VCaP (cell line): ENCODE measurements around the gene CTNNA2.

Experiments
- H3K27ac ChIP-seq: fragments of 450-650 bp; 2 replicates; pipeline ENCODE4 v1.5.1; 2017
- CTCF ChIP-seq: fragments of 450-650 bp; conservative IDR thresholded peaks from 2 replicates; pipeline ENCODE4 v1.5.1; 2017; ENCODE audit warnings: mild to moderate bottlenecking, moderate library complexity

The CTNNA2 gene

GRCh38 chr2:79920512-79921076 lies 407.7 kb downstream of the CTNNA2 start:
- no peak overlapping the region for H3K27ac ChIP-seq
- TF ChIP-seq CTCF, result no peak

GRCh38 chr2:79929624-79930023 lies 416.8 kb downstream of the CTNNA2 start:
- TF ChIP-seq CTCF, result no peak
- H3K27ac ChIP-seq, result no peak overlapping the region

GRCh38 chr2:79935046-79935732 lies 422.3 kb downstream of the CTNNA2 start:
- TF ChIP-seq CTCF, result no peak
- H3K27ac ChIP-seq, result no peak overlapping the region

- peak; percentile 81 for TF ChIP-seq CTCF
- H3K27ac ChIP-seq, result no peak overlapping the region
Measured at GRCh38 chr2:79935771-79936657, 423.2 kb downstream of the CTNNA2 start.

- H3K27ac ChIP-seq, result no peak overlapping the region
- TF ChIP-seq CTCF, result no peak; the same call in 1 of the 2 replicates
Measured at GRCh38 chr2:79936715-79937114, 423.9 kb downstream of the CTNNA2 start.

- H3K27ac ChIP-seq, result no peak overlapping the region
- no peak for TF ChIP-seq CTCF
Measured at GRCh38 chr2:79938648-79939047, 425.8 kb downstream of the CTNNA2 start.

GRCh38 chr2:79940364-79940763 lies 427.5 kb downstream of the CTNNA2 start:
- no peak overlapping the region for H3K27ac ChIP-seq
- no peak for TF ChIP-seq CTCF
